GM19043 (cell line): Measurements from ENCODE around the gene MRGPRF.

Source experiments
- ATAC-seq: cut with Tn5 transposase; IDR thresholded peaks from one replicate; pipeline ENCODE4 v1.9.1; 2021; ENCODE audit warnings: low read depth; ENCODE audit not compliant: unreplicated experiment

Gene MRGPRF

DNA sequence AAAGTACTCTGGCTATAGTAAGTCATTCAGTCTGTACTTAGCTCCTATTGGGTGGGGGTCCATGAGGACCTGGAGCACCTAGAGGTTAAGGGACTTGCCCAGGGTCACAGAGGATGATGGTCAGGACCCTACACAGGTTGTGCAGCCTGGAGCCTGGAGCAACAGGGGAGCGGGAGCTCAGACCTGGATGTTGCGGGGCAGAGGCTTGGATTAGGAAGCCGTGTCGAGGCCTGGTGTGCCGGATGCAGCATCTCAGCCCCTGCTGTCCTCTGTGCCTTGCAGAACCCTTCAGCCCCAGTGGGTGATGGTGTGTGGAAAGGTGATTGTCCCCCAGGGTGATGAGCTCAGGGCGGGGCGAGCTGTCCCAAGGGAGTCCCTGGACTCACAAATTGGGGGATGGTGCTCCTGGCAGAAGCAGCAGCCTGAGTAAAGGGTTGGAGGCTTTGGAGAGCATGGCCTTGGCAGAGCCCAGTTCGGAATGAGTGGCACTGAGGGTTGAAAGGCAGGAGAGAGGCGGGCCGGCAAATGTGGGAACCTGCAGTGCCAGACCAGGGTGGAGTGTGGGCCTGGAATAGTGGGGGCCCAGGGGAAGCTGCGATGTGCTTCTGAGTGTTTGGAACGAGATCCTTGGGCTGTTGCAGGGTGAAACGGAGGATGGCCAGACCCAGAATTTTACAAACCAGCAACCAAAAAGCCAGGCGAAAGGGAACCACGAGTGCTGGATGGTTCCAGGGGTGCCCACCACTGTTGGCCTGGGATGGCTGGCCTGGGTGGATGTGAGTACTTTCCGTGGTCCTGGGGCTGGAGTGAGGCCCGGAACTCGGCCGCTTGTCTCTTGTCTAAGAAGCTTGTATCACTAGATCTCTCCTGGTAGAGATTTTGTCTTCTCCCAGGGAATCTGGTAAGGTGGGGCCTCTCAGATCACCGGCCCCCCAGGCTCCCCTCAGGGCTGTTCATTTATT is 38.6 kb upstream of the MRGPRF start:
- no peak for ATAC-seq

DNA sequence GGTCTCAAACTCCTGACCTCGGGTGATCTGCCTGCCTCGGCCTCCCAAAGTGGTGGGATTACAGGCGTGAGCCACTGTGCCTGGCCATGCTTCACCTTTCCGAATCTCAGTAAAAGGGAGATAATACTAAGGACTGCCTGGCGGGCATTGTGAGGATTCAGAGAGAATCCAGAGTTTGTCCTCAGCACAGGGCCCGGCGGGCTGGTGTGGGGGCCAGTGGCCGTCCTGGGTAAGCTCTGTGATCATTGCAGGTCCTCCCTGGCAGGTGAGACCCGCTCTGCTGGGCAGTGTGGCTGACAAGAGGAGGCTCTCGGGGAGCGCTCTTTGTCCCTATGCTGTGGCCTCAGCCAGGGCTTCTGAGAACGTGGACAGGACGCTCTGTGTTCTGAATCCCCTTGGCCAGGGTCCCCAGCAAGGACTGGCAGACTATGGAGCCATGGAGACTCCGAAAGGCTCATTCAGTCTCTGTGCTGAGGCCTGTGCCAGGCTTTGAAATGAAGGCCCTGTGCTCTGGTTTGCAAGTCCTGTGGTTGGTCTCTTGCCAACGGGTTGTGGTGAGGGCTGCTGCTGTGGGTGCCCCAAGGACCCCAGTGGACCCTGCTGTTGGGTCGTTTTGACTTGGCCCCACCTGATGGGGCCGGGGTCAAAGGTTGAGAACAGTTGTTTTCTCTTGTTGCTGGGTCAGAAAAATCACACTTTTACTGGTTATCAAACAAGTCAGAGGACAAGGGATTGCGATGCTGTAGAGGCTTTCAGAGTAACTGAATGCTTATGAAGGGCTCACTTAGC is 37.7 kb upstream of the MRGPRF start:
- ATAC-seq: no peak

GRCh38 chr11:69049490-69049867 is 36.4 kb upstream of the MRGPRF start:
- no peak for ATAC-seq

GRCh38 chr11:69048694-69049489 is 35.8 kb upstream of the MRGPRF start, which contains the start of gene TPCN2:
TPCN2 (plus strand) TSS chr11:69048932; CDS start chr11:69048998, 66 bp downstream.
- ATAC-seq: peak; percentile 92

GRCh38 chr11:69048031-69048693 is 35.1 kb upstream of the MRGPRF start:
- no peak for ATAC-seq

DNA sequence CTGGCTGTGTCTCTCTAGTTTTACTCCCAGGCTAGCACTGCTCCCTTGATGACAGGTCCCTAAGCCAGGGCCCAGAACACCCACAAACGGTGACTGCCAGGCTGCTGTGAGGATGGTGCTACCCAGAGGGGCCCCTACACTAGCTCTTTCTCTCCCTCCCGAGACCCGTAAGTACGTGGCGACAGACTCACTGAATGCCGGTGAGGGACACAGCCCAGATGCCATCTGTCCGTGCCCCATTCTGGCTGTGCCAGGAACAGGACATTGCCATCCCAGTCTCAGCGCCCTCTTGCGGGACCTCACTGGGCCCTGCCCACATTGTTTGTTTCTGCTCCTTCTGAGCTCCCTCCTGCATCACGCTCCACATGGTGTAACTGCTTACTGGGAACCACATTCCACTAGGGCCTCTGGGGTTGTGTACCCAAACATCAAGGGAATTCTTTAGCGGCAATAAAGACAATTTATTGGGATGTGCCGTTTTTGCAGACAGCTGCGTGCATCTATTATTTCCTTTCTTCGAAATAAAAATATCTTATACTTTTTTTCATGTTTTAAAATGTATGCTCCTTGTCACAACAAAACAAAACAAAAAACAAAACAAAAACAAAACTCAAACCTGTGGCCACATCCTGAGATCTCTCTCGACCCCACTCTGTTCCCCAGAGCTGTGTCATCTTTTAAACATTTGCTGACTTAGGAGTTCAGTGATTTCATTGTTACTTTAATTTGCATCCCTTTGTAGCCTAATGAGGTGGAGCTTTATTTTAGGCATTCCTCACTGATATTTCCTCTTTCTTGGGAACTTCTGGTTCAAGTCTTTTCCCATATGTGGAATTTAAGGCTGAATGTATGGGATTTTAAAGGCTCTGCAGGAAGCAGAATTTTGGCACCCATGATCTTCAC is 31.3 kb upstream of the MRGPRF start:
- ATAC-seq: no peak

DNA sequence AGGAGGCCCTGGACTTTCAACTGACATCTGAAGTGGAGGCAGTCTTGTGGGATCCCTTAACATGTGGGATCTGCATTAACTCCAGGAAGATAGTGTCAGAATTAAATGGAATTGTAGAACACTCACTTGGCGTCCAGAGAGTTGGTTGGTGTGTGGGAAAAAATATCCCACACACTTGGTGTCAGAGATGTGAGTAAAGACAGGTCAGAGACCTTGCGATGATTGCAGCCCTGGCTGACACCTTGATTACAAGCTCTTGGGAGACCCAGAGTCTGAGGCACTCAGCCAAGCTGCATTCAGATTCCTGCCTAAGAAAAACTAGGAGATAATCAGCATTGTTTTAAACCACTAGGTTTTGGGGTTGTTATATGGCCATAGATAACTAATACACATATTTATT is 28.5 kb upstream of the MRGPRF start:
- ATAC-seq: no peak

DNA sequence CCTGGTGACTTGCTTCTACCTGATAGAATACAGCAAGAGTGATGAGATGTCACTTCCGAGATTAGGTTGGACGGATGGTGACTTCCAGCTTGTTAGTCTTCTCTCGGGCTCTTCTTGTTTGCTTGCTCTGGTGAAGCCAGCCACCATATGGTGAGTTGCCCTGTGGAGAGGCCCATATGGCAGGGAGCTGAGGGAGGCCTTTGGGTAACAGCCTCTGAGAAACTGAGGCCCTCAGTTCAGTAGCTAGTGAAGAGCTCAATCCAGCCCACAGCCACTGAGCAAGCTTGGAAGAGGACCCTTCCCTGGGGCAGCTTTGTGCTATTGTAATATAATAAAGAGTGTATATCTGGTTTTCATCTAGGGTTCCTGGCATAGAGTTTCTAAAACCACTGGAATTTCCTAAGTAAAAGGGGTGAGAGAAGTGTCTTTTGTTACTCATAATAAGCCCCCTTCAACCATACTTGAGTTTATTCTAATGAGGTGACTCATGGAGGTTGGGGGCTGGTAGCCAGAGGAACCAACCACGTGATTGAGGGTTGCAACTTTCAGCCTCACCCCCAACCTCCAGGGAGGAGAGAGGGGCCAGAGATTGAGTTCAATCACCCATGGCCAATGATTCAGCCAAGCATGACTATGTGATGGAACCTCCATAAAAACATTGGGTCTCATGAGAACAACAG is 27.7 kb upstream of the MRGPRF start:
- ATAC-seq: no peak

DNA sequence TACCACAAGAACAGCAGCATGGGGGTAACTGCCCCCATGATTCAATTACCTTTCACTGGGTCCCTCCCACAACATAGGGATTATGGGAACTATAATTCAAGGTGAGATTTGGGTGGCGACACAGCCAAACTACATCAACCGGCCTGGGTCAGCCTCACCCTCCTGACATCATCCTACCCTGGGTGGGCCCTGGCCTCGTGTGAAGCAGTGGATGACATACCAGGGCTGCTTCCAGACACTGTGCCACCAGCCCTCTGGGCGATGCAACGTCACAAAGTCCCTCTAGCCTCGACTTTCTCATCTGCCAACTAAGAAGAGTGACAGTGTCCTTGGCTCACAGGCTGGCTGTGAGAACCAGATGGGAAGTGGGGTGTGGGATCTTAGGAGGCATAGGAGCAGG is 27.0 kb upstream of the MRGPRF start:
- ATAC-seq: no peak

DNA sequence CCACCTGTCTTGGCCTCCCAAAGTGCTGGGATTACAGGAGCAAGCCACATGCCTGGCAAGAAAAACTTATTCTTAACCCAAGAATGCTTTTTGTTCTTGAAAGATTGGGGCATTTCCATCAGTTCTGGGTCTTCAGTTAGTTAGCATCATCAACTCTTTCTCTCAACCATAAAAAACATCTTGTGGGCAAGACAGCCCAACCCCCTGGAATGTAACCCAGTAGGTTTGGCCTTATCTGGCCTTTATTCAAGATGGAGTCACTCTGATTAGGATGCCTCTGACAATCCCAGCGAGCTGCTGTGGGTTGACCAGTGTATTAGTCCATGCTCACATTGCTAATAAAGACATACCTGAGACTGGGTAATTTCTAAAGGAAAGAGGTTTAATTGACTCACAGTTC is 26.5 kb upstream of the MRGPRF start:
- ATAC-seq: no peak

GRCh38 chr11:69037544-69037943 is 24.5 kb upstream of the MRGPRF start:
- no peak for ATAC-seq

DNA sequence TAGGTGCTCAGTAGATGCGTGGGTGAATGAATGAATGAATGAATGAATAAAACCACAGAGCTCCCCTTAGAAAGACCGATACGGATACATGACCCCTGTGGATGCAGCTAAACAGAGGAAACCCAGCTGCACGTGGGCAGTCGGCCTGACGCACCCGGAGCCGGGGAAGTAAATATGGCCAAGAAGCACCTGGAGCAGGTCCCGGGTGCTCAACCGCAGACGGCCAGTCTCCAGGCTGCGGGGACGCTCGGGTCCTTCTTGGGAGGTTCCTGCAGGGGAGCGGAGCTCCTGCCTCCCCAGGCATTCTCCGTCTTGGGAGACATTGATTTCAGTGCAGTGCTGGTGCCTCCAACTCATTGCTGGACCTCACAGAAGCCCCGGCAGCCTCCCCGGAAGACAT is 24.0 kb upstream of the MRGPRF start:
- no peak for ATAC-seq

GRCh38 chr11:69035946-69036340 is 22.9 kb upstream of the MRGPRF start:
- ATAC-seq: no peak

DNA sequence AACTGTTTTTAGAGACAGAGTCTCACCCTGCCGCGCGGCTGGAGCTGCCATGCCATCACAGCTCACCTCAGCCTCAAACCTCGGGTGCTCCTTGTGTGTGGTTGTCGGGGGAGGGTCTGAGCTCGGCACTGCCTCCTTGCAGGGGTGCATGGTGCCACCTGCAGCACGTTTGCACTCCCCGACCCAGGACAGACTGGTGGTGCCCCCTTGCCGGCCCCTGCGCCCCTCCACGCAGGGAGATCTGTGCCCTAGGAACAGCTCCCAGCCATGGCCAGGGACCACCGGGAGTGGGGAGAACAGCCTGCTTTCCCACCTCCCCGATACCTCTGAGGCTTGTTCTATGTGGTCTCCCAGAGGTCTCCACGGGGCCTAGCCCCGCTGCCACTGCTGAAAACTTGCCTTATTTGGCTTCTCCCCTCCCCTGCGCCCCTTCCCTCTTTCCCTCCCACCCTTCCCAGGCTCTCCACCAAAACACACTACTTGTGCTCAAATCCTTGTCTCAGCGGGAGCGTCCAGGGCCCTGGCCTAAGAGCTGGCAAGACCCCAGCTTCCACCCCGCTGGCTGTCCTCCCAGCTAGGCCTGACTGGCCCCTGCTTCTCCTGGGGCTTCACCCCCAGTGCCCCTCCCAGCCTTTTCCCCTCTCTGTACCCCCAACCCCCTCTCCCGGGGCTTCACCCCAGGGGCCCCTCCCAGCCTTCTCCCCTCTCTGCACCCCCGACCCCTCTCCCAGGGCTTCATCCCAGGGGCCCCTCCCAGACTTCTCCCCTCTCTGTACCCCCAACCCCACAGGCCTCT is 22.3 kb upstream of the MRGPRF start:
- no peak for ATAC-seq

DNA sequence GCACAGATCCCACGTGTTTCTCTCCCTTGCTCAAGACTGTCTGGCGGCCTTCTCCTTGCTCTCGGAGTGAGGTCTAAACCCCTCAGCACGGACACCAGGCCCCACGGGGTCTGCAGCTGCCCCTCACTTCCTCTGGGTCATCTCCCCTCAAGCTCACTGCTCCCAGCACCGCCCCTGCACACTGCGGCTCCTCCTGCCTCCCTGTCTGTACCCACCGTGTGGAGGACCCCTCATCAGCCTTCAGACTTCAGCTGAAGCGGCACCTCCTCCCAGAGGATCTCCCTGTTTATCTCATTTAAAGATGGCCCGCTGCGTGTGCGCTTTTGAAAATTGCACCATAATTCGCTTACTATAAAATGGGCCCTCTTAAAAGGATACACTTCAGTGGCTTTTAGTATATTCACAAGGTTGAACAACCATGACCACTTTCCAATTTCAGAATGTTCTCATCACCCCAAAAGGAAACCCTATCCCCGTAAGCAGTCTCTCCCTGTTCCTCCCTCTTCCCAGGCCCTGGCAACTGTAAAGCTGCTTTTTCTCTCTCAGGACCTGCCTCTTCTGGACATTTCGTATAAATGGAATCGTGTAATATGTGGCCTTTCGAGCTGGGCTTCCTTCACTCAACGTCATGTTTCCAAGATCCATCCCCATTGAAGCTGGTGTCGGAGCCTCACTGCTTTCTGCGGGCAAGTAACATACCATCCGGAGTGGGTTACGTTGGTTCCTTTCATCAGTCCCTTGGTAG is 21.2 kb upstream of the MRGPRF start:
- ATAC-seq: no peak

- no peak for ATAC-seq
Measured at GRCh38 chr11:69033431-69033830, 20.4 kb upstream of the MRGPRF start.

- ATAC-seq: no peak
Measured at GRCh38 chr11:69032833-69033232, 19.8 kb upstream of the MRGPRF start.
